ENCODE data around the gene HCRT.

Gene HCRT

DNA sequence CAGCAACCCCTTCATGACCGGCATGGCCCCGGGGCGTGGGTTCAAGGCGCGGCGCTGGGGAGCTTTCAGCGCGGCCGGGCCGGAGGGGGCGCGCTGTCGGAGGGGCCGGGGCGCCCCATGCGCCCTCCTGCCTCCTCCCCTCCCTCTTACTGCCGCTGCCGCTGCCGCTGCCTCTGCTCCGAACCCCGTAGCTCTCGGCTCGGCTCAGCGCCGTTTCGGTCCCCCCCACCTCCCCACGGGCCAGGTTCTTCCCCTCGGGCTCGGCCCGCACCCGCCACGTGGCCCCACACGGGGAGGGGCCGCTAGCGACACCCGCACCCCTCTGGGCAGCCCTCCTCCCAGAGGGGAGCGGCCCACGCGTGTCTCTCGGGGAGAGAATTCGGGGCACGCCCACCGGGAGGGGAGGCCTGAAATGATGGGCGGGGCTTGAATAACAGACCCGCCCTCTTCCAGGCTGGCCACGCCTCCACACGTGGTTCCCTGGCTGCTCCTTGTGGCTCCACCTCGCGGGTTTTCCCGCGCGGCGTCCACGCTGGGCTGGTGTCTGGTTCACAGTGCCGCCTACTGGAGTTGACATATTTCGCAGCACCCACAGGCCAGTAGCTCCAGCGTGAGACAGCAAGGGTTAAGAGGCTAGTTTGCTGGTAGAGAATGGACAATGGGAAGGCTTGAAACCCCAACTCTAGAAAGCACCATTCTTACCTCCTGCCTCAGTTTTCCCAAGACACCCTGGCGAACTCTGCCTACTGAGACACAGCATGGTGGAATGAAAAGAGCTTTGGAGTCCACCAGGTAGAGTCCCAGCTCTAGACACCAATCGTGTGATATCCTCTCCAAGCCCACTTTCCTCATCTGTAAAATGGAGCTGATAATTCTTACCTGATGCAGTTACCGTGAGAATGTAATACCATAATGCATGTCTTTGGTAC lies 4.1 kb downstream of the HCRT start, which contains the start of gene KCNH4 (continued):
- no peak for TF ChIP-seq ZNF354C (tag by site-specific recombination; IDR thresholded peaks at IDR 0.05; ENCODE audit: borderline replicate concordance, low read depth)
- TF ChIP-seq ZNF692 (tag by site-specific recombination; IDR thresholded peaks at IDR 0.05) = 0 out of 2 replicates have a peak, but pooled peaks have one; percentile 18
- TF ChIP-seq ZNF510 (tag by site-specific recombination; IDR thresholded peaks at IDR 0.05; ENCODE audit: insufficient replicate concordance) = no peak
- peak; percentile 94 for TF ChIP-seq SP3 (tag by site-specific recombination; IDR thresholded peaks at IDR 0.05)

DNA sequence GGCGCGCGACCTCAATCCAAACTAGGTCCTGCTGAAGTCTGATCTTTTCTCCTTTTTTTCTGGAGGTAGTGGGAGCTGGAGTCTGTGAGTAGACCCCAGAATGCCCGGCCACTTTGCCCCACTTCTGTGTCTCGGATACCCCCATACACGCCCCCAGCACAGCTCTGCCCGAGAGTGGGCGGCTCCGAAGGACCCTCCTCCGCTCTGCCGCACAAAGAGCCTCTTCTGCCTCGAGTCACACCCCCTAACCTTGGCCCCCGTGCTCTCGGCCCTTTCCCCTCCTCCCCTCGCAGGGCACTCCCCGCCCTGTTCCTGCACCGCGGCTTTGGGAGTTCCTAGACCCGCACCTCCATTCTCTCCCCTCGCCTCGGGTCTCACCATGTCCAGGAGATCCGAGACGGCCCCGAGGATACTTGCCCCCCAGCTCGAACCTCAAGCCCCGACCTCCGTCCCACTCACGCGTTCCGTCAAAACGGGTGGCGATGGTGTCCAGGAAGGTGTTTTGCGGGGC lies 4.8 kb downstream of the HCRT start:
- ChIA-PET POLR2A (interaction anchor here (0.9 kb wide), 1 partner anchor 44 kb away, joined by 3 read pairs; no protein-coding TSS in a partner anchor), CTCF (interaction anchor here (0.6 to 2.4 kb wide), 8 partner anchors 14 to 358 kb away, joined by 3 to 9 read pairs (median 4); no protein-coding TSS in a partner anchor)
- no peaks in the 10 kb centered on the region for H3K36me3 ChIP-seq (ENCODE audit: control insufficient read depth in 2 of 2, insufficient read depth in 1 of 2, low read length in 2 of 2)
- H3K4me1 ChIP-seq (ENCODE audit: control insufficient read depth, insufficient read depth, low read length) = no peaks in the 10 kb centered on the region
- H3K27ac ChIP-seq (ENCODE audit: extremely low read depth, low read depth, low read length) = no peak overlapping the region
- H3K9me3 ChIP-seq (ENCODE audit: control insufficient read depth, insufficient read depth, low read depth, low read length) = no peaks in the 10 kb centered on the region
- H3K4me3 ChIP-seq (ENCODE audit: low read depth, low read length) = no peak overlapping the region; the same call in 1 of the 2 replicates
- TF ChIP-seq ZNF433 (tag by site-specific recombination; IDR thresholded peaks at IDR 0.05; ENCODE audit: low read depth) (no peak), ZNF830 (tag by site-specific recombination; IDR thresholded peaks at IDR 0.05; ENCODE audit: low read depth) (no peak), ZNF768 (tag by site-specific recombination; IDR thresholded peaks at IDR 0.05) (no peak), ZNF37A (tag by site-specific recombination; IDR thresholded peaks at IDR 0.05) (no peak), ZEB2 (tag by site-specific recombination; IDR thresholded peaks at IDR 0.05) (no peak), FEZF1 (tag by site-specific recombination; IDR thresholded peaks at IDR 0.05) (no peak), ZNF335 (tag by site-specific recombination; conservative IDR thresholded peaks at IDR 0.05) (no peak), IKZF3 (tag by site-specific recombination; IDR thresholded peaks at IDR 0.05) (no peak), SP2 (tag by site-specific recombination; IDR thresholded peaks at IDR 0.05) (no peak), ZNF223 (tag by site-specific recombination; IDR thresholded peaks at IDR 0.05) (peak; percentile 81), KLF9 (tag by site-specific recombination; IDR thresholded peaks at IDR 0.05; ENCODE audit: low read depth) (peak; percentile 3; the same call in 1 of the 2 replicates), GLIS2 (tag by site-specific recombination; IDR thresholded peaks at IDR 0.05) (peak; percentile 9; the same call in 1 of the 2 replicates), ZNF324 (tag by site-specific recombination; IDR thresholded peaks at IDR 0.05) (no peak), ZNF18 (tag by site-specific recombination; IDR thresholded peaks at IDR 0.05) (no peak), ZFP69B (tag by site-specific recombination; IDR thresholded peaks at IDR 0.05) (no peak)
- TF ChIP-seq, protein P1, sequence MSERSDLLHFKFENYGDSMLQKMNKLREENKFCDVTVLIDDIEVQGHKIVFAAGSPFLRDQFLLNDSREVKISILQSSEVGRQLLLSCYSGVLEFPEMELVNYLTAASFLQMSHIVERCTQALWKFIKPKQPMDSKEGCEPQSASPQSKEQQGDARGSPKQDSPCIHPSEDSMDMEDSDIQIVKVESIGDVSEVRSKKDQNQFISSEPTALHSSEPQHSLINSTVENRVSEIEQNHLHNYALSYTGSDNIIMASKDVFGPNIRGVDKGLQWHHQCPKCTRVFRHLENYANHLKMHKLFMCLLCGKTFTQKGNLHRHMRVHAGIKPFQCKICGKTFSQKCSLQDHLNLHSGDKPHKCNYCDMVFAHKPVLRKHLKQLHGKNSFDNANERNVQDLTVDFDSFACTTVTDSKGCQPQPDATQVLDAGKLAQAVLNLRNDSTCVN (tag by site-specific recombination; optimal IDR thresholded peaks at IDR 0.05) = peak; percentile 6
- TF ChIP-seq, protein P2, sequence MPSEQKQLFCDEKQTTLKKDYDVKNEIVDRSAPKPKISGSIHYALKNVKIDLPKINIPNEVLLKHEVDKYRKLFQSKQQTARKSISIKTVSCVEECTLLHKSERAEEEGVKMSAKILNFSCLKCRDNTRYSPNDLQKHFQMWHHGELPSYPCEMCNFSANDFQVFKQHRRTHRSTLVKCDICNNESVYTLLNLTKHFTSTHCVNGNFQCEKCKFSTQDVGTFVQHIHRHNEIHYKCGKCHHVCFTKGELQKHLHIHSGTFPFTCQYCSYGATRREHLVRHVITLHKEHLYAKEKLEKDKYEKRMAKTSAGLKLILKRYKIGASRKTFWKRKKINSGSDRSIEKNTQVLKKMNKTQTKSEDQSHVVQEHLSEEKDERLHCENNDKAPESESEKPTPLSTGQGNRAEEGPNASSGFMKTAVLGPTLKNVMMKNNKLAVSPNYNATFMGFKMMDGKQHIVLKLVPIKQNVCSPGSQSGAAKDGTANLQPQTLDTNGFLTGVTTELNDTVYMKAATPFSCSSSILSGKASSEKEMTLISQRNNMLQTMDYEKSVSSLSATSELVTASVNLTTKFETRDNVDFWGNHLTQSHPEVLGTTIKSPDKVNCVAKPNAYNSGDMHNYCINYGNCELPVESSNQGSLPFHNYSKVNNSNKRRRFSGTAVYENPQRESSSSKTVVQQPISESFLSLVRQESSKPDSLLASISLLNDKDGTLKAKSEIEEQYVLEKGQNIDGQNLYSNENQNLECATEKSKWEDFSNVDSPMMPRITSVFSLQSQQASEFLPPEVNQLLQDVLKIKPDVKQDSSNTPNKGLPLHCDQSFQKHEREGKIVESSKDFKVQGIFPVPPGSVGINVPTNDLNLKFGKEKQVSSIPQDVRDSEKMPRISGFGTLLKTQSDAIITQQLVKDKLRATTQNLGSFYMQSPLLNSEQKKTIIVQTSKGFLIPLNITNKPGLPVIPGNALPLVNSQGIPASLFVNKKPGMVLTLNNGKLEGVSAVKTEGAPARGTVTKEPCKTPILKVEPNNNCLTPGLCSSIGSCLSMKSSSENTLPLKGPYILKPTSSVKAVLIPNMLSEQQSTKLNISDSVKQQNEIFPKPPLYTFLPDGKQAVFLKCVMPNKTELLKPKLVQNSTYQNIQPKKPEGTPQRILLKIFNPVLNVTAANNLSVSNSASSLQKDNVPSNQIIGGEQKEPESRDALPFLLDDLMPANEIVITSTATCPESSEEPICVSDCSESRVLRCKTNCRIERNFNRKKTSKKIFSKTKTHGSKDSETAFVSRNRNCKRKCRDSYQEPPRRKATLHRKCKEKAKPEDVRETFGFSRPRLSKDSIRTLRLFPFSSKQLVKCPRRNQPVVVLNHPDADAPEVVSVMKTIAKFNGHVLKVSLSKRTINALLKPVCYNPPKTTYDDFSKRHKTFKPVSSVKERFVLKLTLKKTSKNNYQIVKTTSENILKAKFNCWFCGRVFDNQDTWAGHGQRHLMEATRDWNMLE (tag by site-specific recombination; conservative IDR thresholded peaks at IDR 0.05; ENCODE audit: low read depth) = no peak
- TF ChIP-seq, protein P3, sequence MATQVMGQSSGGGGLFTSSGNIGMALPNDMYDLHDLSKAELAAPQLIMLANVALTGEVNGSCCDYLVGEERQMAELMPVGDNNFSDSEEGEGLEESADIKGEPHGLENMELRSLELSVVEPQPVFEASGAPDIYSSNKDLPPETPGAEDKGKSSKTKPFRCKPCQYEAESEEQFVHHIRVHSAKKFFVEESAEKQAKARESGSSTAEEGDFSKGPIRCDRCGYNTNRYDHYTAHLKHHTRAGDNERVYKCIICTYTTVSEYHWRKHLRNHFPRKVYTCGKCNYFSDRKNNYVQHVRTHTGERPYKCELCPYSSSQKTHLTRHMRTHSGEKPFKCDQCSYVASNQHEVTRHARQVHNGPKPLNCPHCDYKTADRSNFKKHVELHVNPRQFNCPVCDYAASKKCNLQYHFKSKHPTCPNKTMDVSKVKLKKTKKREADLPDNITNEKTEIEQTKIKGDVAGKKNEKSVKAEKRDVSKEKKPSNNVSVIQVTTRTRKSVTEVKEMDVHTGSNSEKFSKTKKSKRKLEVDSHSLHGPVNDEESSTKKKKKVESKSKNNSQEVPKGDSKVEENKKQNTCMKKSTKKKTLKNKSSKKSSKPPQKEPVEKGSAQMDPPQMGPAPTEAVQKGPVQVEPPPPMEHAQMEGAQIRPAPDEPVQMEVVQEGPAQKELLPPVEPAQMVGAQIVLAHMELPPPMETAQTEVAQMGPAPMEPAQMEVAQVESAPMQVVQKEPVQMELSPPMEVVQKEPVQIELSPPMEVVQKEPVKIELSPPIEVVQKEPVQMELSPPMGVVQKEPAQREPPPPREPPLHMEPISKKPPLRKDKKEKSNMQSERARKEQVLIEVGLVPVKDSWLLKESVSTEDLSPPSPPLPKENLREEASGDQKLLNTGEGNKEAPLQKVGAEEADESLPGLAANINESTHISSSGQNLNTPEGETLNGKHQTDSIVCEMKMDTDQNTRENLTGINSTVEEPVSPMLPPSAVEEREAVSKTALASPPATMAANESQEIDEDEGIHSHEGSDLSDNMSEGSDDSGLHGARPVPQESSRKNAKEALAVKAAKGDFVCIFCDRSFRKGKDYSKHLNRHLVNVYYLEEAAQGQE (tag by site-specific recombination; IDR thresholded peaks at IDR 0.05) = no peak

All from HEK293 (cell line).